Lung (tissue), 12 donors: ENCODE results near the gene ZEB1. TPM values are rescaled to one million over a fixed set of nuclear protein-coding genes. Genes with fewer than 3 reads are reported as not detected.

Source experiments
- ATAC-seq: fragments of 200-7000 bp; cut with Tn5 transposase; one replicate; pipeline ENCODE4 v1.9.1; 2020; ENCODE audit warnings: moderate number of reproducible peaks; ENCODE audit not compliant: insufficient read depth, low FRiP score
- DNase-seq, 3 donors: peaks; one replicate each; pipeline ENCODE4 v3.0.0-alpha.2; 2013 to 2017
- H3K27ac ChIP-seq, 2 donors: one replicate each; pipeline ENCODE4 v1.5.1; 2013; ENCODE audit warnings: mild to moderate bottlenecking in 2 of 2, moderate library complexity in 2 of 2, control low read depth in 1 of 2, inconsistent platforms in 1 of 2, low read depth in 1 of 2, low read length in 1 of 2
- H3K27me3 ChIP-seq, 3 donors: one replicate each; pipeline ENCODE4 v1.5.1; 2013; ENCODE audit warnings: low read length in 2 of 3; ENCODE audit not compliant: control insufficient read depth in 3 of 3, insufficient read depth in 3 of 3
- H3K36me3 ChIP-seq, 4 donors: one replicate each; pipeline ENCODE4 v1.5.1; 2013; ENCODE audit warnings: low read length in 4 of 4, mild to moderate bottlenecking in 1 of 4, moderate library complexity in 1 of 4; ENCODE audit not compliant: control insufficient read depth in 4 of 4, insufficient read depth in 4 of 4
- H3K4me1 ChIP-seq, 5 donors: one replicate each; pipeline ENCODE4 v1.5.1; 2013; ENCODE audit warnings: low read length in 5 of 5, mild to moderate bottlenecking in 2 of 5, moderate library complexity in 1 of 5; ENCODE audit not compliant: control insufficient read depth in 5 of 5, insufficient read depth in 5 of 5
- H3K4me3 ChIP-seq: one replicate; pipeline ENCODE4 v1.5.1; 2013; ENCODE audit warnings: mild to moderate bottlenecking, control low read depth, moderate library complexity
- H3K9ac ChIP-seq, 2 donors: one replicate each; pipeline ENCODE4 v1.5.1; 2013; ENCODE audit warnings: low read length in 2 of 2, control low read depth in 1 of 2; ENCODE audit not compliant: insufficient read depth in 1 of 2
- H3K9me3 ChIP-seq, 4 donors: one replicate each; pipeline ENCODE4 v1.5.1; 2013; ENCODE audit warnings: low read length in 3 of 4, mild to moderate bottlenecking in 1 of 4, moderate library complexity in 1 of 4; ENCODE audit not compliant: control insufficient read depth in 4 of 4, insufficient read depth in 3 of 4
- CTCF ChIP-seq: IDR thresholded peaks from 2 replicates; pipeline ENCODE4 v1.5.1; 2012; ENCODE audit warnings: mild to moderate bottlenecking; ENCODE audit errors: control extremely low read depth, extremely low read depth
- WGBS, 2 donors: extraction: QIAGEN DNeasy Blood & Tissue Kit; methylation state at CpG; one replicate each; pipeline ENCODE4 v1.1.7; 2013; 5-methylcytosine and 5-hydroxymethylcytosine counted together
- polyA plus RNA-seq, 2 donors: library from polyadenylated mRNA; stranded (reverse); fragments of 200-250 nt; gene quantifications; one replicate each; pipeline ENCODE4 v1.2.1, GENCODE V29; 2013
- total RNA-seq, 2 donors: library from RNA; depleted of rRNA in 1 of 2; stranded (reverse); fragments of >200 nt in 1 of 2; gene quantifications; one replicate each; pipeline ENCODE4 v1.2.1, GENCODE V29; 2014 to 2021
- donor health status: control.
- donor health status: control.
- donor health status: Bipolar disorder and iron deficiency.
- donor health status: healthy.
- donor health status: DM: yes; HTN: yes; CAD: no.

The ZEB1 gene
- total and polyA plus RNA-seq, 4 donors: 8.4 to 86.9 (median 19.5) TPM

- Histone ChIP-seq H3K4me3 (peak overlapping the region; percentile 72), H3K4me1 (peaks cover 0 to 14% (median 3%) of the 10 kb centered on the region in 5 donors), H3K36me3 (no peaks in the 10 kb centered on the region), H3K27me3 (peaks cover 0 to 30% (median 22%) of the 10 kb centered on the region in 3 donors), H3K27ac (peak overlapping the region; percentile 95 to 99), H3K9me3 (no peaks in the 10 kb centered on the region), H3K9ac (peak overlapping the region in 1 of 2 donors; percentile 64)
- WGBS, 2 donors: 27 to 30% methylated on average over 21 of the region's 21 CpGs
- DNase-seq (no peak), ATAC-seq (no peak)
- no peak for TF ChIP-seq CTCF
These were observed 1.2 kb upstream of the ZEB1 start for GRCh38 chr10:31317652-31318381.

GRCh38 chr10:31318382-31318853, 598 bp upstream of the ZEB1 start:
- Histone ChIP-seq H3K4me3 (peak overlapping the region; percentile 72), H3K27ac (peak overlapping the region; percentile 95 to 99), H3K36me3 (no peaks in the 10 kb centered on the region), H3K9ac (peak overlapping the region in 1 of 2 donors; percentile 64), H3K27me3 (peaks cover 0 to 36% (median 27%) of the 10 kb centered on the region in 3 donors), H3K4me1 (peaks cover 0 to 14% (median 3%) of the 10 kb centered on the region in 5 donors), H3K9me3 (no peaks in the 10 kb centered on the region)
- no peak for TF ChIP-seq CTCF
- WGBS, 2 donors: 0 to 1% methylated on average over 30 to 32 of the region's 32 CpGs
- peak; percentile 45 to 64 (median 50) for DNase-seq
- ATAC-seq: peak; percentile 64

- peak overlapping the region; percentile 93 to 98 for H3K27ac ChIP-seq
- WGBS, 2 donors: 0 to 1% methylated on average over 59 to 129 of the region's 129 CpGs
- H3K4me3 ChIP-seq: peak overlapping the region; percentile 86
- H3K9me3 ChIP-seq: no peaks in the 10 kb centered on the region
- no peaks in the 10 kb centered on the region for H3K36me3 ChIP-seq
- DNase-seq (peak; percentile 26 to 49 (median 31)), ATAC-seq (no peak)
- H3K27me3 ChIP-seq: peaks cover 0 to 49% (median 38%) of the 10 kb centered on the region in 3 donors
- H3K9ac ChIP-seq: peak overlapping the region in 1 of 2 donors; percentile 7
- peaks cover 0 to 14% (median 3%) of the 10 kb centered on the region in 5 donors for H3K4me1 ChIP-seq
- no peak for TF ChIP-seq CTCF
These were observed 860 bp downstream of the ZEB1 start for GRCh38 chr10:31319602-31320549.
